NCI-H2081 treated with DMSO at 0.1 percent for 48 hours (cell line): ENCODE data around the gene HCN1.

Experiments
- DNase-seq: peaks from one replicate; lab custom pipeline; 2025; lab: John Stamatoyannopoulos, UW

The HCN1 gene

DNA sequence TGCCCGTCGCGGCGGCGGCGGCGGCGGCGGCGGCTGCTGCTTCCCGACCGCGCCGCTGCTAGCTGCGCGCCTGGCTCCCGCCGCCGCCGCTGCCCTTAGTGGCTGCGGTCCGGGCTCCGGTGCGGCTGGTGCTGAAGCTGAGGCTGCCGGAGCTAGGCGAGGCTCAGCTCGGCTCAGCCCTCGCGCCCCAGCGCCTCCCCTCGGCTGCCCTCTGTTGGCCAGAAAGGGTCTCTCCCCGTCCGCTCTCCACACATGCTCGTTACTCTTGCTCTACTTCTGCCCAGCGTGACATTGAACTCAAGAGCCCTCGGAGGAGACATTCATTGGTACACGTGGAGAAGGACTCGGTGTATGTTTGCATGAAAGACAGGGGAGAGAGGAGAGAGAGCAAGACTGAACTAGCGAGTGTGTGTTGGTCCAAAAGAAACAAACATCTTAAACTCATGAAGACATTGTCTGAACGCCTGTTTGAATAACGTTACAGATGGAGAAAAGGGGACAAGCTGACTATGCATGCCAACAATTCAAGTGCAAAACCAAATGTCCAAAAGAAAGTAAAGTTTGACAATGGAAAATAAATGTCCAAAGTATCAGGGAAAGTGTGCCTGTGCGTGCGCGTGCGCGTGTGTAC is at the start of gene HCN1:
Gene HCN1 (minus strand): TSS at position 175 of the 631 bp plus-strand sequence.
- peak; percentile 34 for DNase-seq

DNA sequence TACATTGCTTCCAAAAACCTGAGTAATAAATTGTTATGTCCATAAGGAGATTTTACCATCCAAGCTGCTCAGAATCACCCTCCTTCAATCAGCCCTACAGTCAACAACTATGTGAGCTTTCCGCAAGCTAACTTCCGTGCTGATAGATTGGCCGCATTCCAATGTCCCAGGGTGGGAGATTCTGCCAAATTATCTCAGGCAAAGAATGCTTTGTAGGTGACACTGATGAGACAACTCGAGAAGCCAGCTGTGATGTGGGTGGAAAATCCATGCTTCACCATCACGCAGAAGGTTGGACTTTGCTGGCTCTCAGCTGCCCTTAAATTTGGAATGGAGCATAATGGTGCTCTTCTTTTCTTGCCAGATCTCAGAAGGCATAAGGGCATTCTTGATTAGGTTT is 44.9 kb upstream of the HCN1 start:
- DNase-seq: no peak

DNA sequence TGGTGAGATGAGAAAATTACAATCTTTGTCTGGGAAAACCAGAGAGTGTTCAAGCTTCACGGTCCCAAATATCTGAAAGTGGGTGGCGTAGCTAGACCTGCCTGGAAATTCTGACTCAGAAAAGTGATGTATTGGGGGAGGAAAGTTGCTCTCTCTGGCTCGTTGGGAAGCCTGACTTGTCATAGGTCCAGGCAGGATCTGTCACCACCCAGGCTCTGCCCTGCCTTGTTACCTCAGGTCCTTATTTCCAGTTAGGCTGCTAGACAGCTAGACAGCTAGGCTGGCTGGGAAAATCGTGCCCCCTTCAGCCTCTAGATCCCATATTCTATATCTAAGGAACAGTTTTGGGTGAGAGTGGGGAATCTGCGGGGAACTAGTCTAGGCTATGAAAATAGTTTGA is 41.0 kb upstream of the HCN1 start:
- DNase-seq: no peak

DNA sequence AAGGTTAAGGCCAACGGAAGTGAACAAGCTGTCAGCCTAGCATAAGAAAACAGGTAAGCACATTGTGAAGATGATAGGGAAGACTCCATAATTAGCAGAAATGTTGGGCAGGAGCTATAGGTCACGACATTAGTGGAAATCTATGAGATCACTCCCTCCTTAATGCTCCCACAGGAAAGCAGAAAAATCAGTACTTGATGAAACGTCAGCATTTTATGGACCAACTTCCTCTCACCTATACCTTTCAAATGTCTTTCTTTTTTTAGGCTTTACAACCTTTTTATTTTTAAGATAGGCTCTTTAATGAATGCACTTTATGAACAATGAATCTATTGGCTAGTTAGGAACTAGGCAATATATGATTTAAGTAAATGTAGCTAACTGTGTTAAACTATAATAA is 29.4 kb upstream of the HCN1 start:
- no peak for DNase-seq

DNA sequence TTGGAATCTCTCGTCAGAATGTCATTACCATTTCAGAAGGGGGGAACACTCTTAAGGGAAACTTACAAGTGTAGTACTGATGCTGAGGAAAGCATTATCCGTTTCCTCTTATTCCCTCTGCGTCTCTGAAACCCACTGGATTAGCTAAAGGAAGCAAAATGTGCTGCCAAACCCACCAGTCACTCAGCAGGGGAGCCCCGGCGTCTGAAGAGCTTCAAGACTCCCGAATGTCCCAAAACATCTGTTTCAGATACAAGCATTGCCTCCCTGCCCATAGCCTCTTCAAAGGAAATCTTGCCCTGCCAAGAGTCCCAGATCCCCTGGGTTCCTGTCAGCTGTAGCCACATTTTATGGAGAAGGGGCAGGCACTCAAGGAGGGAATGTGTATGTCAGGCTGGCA is 1.0 kb upstream of the HCN1 start:
- DNase-seq: no peak

DNA sequence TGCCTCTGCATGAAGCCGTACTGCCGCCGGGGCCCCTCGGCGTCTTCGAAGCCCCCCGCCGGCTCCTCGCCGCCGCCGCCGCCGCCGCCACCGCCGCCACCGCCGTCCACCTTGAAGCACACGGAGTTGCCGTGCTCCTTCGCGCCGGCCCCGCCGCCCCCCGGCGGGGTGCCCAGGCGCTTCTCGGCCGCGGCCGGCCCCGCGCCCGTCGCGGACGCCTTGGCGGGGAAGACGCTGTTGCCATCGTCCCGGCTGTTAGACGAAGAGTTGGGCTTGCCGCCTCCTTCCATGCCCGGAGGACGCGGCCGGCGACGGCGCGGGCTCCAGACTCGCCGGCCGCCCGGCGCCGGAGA is 400 bp downstream of the HCN1 start:
- DNase-seq: no peak

DNA sequence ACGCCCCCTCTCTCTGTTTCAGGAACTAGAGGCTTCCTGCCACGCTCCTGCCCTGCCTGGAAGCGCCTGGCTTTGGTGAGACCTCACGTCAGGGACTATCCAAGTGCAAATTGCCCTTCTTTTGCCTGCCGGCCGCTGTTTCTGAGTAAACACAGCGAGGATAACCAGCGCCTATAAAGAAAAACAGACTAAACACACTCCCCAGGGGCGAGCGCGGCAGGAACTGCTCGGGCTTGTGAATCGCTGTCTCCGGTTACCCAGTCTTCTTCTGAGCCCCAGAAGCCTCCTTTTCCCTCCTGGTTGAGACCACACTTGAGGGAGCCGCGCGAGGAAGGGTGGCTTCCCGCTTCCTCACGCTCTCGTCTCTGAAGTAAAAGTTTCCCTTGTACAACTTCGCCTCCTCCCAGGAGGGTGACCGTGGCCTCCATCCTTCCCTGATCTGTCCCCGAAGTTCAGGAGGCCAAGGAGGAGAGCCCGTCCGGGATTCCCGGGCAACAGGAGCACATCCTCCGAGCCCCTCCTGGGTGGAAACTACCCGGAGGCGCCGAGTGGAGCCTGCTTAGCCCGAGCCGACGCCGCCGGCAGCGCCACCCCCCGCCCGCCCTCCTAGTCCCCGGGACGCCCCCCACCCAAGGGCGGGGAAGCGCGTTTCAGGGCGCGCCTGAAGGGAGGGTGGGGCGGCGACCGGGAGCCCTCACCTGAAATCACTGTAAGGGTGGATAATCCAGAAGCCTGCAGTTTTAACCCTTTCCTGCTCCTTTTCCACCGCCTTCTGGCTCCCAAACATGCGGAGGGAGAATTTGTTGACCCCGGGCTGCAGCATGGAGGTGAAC is 993 bp downstream of the HCN1 start:
- no peak for DNase-seq

DNA sequence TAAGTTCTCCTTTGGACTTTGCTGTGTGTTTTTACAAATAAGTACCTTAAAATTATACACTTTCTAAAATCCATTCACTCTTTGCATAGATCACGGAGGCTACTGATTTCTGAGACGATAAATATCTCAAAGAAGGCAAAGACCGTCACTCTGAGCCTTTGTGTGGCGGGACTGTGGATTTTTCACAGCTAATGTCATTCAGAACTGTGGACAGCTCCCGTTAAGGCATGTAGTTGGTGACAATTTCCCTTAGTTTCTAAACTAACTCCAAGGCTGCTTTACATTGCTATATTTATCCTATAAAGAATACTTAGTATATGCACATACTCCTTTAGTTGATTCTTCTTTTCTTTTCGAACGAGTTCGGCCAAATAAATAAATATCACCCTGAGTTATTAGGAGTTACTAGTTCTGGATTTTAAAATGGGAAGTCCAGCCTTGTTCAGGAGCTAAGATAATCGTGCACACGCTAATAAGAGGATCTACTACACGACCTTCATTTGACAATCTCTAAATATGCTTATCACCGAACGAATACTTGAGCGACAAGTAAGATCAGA is 1.8 kb downstream of the HCN1 start:
- DNase-seq: no peak

DNA sequence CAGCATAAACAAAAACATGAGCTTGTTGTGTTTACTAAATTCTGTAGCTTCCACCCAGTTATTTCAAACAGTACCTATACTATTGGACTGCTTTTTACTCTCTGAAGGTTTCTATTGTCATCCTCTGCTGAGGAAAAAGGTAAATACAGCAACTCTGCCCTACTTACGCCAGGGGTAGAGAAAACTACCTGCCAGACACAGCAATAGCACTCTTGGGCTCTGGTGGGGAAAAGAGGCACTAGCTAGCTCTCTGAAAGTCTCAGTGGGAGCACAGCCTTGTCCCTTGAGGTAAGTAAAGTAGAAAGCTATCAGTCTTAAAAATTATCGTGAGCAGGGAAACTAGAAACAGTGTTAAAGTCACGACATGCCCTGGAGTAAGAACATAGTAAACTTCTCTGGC is 3.7 kb downstream of the HCN1 start:
- no peak for DNase-seq

DNA sequence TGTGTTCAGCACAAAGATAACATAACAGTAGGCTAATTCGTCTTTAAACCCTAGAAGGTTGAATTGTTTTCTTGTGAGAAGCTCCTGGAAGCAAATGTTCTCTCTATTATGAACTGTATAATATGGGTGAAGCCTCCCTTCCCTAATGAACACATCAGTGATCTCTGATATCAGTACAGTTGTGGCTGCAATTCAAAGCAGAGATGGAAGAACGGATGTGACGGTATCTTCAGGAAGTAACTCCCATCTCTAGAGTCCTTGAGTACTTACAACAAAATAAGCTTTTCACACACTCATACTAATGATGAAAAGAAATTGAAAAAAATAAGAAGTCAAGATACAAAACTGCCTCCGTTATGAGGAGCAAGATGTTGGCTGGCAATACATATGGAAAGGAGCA is 4.5 kb downstream of the HCN1 start:
- no peak for DNase-seq

DNA sequence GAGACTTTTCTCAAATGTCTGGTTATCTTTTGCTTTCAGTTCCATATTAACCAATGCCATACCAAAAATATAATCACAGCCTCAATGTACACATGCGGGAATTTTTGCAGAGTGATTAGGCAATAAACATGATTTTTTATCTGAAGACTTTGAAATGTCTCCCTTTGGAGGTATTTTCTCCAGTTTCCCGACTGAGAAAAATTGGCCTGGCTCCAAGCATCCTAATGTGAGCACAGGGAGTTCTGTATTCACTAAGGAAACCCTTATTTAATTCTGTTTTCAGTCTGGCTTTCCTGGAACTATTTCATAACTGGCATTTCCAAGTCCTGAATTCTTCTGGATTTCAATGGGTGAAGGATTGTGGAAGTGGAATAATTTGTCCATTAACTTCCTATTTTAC is 8.5 kb downstream of the HCN1 start:
- no peak for DNase-seq

DNA sequence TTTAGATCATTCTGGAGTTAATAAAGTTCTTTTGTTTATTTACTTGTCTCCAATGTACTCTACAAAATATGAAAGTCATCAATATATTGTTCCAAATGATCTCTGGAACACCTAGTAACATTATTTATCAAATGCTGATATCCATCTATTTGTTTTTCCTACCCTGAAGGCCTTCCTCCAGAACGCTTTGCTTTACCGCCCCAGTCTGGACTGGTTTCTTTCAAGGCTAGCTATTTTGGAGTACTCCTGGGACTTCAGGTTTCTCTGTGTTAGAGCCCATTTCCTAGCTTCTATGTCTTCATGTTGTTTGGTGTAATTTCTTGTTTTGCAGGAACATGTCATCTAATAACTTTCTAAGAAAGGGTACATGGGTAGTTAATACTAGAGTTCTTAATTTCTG is 9.6 kb downstream of the HCN1 start:
- DNase-seq: no peak

DNA sequence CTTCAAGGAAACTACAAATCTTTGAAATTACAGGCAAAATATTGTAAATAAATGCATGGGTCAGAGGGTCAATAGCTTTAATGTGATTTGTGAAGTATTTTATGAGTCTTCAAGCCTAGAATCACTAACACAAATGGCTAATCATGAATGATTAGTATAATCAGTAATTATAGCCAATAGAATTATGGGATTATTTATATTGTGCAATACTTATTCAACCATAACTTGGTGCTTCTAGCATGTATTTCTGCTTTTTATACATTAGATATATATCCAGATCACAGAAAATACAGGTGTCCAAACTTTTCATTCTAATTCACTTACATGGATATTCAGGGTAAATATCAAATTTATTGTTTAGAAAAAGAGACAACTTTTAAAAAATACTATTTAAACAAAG is 12.1 kb downstream of the HCN1 start:
- no peak for DNase-seq

DNA sequence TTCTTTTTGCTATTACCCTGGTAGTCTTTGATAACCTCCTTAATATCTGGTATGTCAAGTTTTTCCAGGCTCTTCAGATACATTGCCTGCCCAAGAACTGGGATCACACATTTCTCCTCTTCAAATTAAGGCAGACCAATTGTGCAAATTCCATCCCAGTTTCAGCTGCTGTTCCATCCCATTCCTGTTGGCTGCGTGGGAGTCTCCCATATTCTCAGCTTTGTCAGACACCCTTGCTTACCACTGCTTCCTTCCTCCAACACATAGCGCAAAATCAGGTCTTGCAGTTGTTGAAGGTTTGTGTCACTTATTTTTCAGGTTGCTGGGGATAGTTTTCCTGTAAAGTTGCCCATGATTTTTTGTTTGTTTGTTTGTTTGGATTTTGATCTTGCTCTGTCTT is 15.2 kb downstream of the HCN1 start:
- DNase-seq: no peak

DNA sequence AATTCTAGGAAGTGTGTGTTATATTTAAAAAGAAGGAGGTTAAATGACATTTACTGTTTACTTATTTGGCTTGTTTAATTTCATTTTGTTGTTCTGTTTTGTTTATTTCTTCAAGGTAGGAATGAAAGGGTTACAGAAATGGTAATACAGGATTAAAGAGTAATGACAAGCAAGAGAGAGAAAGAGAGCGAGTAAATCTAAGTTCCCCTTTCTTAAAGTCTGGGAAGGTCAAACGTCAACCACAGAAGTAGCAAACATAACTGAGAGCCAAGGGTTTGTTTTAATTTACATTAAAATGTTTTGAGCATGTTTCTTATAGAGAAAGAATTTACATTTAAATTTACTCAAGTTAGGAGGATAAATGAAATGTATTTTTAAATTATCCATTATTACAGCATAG is 18.7 kb downstream of the HCN1 start:
- DNase-seq: no peak

DNA sequence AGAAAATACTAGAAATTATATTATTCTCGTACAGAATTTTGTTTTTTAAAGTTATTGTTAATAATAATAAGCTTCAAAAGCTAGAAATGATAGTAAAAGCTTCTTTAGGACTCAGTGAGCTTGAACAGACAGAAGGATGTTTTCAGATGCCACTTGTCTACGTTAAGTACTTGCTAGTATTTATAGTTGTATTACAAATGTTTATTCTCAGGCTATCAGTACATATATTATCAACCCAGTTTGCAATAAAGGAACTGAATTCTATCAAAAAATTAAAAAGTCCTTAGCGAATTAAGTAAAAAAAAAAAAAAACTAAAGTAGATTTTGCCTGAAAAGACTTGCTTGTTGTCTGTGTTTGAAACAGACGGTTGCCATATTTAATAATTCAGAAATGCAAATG is 23.9 kb downstream of the HCN1 start:
- no peak for DNase-seq

DNA sequence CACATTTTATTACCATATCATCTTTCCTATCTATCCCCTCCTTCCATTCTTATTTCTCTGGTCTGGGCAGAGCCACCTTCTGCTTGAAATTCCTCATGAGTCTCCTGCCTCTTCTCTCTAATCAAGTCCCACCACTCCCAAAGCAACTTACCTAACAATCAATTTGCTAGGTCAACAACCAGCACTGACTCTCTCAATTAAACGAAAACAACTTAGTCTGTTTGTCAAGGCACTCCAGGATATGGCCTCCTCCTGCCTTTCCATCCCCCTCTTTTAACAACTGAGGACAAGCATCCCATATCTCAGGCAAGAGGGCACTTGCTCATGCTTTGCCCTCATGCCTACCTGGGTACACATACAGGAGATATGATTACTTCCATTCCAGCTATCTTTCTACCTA is 47.4 kb downstream of the HCN1 start:
- DNase-seq: no peak

DNA sequence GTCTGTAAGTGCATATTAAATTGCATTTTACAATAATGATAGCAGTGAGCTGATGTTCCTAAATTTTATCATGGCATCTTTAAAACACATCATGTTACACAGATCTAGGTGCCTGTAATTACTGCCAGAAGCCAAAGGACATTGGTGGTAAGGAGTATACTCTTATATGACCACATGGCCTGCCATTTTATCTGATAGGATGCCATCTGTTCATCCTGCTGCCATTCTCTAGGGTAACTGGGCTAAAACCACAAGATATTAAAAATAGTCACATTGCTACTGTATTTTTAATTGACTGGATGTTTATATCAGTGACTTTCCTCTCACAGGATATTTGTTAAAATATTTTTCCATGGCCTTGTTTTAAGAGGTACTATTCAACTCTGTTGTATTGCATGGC is 53.1 kb downstream of the HCN1 start:
- no peak for DNase-seq

DNA sequence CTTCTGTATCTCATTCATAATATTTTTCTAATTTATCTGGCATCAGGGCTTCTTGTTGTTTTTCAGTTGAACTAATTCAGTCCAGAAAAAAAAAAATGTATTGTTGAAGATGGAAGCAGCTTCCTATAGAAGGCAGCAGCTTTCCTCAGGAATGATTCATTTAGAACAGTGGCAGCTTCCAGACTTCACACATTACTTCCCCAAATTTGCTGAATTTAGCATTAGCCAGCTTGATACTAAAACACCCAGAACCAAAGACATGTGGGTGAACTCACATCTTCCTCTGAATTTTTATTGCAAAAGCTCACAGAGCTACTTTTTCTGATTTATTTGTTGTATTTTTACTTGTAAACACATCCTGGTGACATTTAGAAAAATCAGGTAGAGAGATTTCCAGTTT is 53.8 kb downstream of the HCN1 start:
- no peak for DNase-seq

DNA sequence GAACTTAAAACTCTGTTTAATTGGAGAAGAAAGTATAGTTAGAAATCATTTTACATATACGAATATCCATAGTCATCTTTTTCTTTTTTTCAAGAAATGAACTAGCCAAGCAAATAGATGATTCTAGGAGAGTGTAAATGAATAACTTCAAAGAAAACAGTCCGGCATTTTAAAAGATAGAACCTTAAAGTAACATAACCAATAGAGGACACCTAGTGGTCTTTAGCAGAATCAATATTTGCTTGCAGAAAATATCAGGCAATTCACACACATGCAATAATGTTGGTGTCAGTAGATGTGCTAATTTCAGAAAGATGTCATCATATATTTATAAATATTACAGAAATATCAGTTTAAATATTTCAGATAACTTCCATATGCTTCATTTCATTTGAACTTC is 57.1 kb downstream of the HCN1 start:
- no peak for DNase-seq

DNA sequence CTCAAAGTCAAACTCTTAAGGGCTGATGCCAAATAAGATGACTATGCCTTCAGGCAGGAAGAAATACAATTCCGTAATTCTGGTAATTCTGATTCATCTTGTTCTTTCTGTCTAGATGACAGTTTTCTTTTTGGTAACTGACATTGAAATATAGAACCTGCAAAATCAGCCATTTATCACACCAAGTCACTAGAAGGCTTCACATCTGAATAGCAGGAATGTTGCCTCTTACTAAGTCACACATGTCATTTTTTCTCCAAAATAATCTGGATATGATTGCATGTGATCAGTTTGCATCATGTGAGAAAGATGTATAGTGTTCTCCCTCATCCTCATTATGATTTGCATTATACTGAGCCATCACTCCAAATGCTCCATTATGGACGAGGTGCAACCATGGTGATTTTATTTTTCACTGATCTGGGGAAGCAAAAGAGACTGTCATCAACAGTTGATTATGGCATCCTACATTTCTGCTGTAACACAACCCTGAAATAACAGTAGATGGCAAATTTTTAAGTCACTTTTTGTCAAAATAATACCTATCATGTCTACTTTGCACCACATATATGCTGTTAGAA is 69.0 kb downstream of the HCN1 start:
- no peak for DNase-seq

DNA sequence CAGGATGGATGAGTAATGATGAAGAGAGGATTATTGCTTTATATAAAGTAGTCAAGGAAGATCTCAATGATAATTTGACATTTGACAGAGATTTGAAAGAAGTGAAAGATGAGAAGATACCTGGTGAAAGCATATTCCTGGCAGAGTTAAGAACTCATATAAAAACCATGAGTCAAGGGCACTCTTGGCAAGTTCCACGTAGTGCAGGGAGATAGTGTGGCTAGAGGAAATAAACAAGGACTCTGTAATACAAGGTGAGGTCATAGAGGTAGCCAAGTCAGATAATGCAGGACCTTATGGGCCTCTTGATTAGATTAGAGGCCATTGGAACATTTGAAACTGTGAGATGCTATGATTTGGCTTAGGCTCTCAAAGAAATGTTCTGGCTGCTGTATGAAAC is 72.3 kb downstream of the HCN1 start:
- DNase-seq: no peak

DNA sequence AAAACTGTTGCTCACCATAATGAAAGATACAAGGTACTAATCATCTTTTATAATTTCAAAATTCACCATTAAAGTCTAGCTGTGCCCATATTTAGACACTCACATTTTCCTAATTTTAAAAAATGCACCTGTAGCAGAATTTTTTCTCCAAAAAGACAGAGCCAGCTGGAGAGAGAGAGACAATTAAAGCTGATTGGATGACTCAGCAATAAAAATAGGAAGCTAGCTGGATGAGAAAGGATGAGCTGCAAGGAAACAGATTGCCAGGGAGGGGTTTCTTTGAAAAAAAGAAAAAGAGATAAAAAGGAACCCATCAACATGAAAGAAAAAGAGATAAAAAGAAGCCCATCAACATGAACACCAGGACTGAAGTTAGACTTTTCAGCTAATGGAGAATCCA is 73.8 kb downstream of the HCN1 start:
- no peak for DNase-seq
